Peyer's patch (tissue), 4 donors: ENCODE measurements around the gene CCDC69.

ENCODE experiments used
- POLR2A ChIP-seq, 2 donors: fragments of 450-650 bp; IDR thresholded peaks; one replicate each; pipeline ENCODE4 v1.5.1; 2017; ENCODE audit warnings: antibody characterized with exemption in 2 of 2, mild to moderate bottlenecking in 2 of 2, moderate library complexity in 2 of 2
- TF ChIP-seq, protein P1 (sequence below), 6 experiments: fragments of 450-650 bp in 4 of 6; fragments of 200-600 bp in 2 of 6; sonication (generic) in 1 of 6; IDR thresholded peaks; one replicate each; pipeline ENCODE4 v1.5.1; 2017 to 2019; ENCODE audit warnings: antibody characterized with exemption in 6 of 6, mild to moderate bottlenecking in 3 of 6, moderate library complexity in 1 of 6

DNA sequence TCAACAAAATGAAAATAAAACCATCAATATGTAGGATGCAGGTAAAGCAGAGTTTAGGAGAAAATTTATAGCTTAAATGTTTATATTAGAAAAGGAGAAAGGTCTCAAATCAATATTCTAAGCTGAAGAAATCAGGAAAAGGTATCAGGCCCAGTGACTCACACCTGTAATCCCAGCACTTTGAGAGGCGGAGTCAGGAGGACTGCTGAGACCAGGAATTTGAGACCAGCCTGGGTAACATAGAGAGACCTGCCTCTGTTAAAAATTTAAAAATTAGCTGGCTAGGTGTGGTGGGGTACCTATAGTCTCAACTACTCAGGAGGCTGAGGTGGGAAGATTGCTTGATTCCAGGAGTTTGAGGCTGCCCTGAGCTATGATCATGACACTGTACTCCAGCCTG is 32.2 kb downstream of the CCDC69 start:
- TF ChIP-seq, protein P1, sequence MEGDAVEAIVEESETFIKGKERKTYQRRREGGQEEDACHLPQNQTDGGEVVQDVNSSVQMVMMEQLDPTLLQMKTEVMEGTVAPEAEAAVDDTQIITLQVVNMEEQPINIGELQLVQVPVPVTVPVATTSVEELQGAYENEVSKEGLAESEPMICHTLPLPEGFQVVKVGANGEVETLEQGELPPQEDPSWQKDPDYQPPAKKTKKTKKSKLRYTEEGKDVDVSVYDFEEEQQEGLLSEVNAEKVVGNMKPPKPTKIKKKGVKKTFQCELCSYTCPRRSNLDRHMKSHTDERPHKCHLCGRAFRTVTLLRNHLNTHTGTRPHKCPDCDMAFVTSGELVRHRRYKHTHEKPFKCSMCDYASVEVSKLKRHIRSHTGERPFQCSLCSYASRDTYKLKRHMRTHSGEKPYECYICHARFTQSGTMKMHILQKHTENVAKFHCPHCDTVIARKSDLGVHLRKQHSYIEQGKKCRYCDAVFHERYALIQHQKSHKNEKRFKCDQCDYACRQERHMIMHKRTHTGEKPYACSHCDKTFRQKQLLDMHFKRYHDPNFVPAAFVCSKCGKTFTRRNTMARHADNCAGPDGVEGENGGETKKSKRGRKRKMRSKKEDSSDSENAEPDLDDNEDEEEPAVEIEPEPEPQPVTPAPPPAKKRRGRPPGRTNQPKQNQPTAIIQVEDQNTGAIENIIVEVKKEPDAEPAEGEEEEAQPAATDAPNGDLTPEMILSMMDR (IDR thresholded peaks at IDR 0.05): no peak
- no peak for TF ChIP-seq POLR2A (IDR thresholded peaks at IDR 0.05)
